ENCODE measurements around the gene DDX42.

The DDX42 gene

GRCh38 chr17:63753215-63753614, 20.8 kb upstream of the DDX42 start:
- no peaks in the 10 kb centered on the region for H3K79me2 ChIP-seq (ENCODE audit: insufficient read depth, low read depth)
- H3K36me3 ChIP-seq (ENCODE audit: insufficient read depth), result peaks cover 15% of the 10 kb centered on the region; the same call in 1 of the 2 replicates
- TF ChIP-seq CTCF (conservative IDR thresholded peaks at IDR 0.05; ENCODE audit: low read depth, low read length), result no peak
- no peaks in the 10 kb centered on the region for H3K4me1 ChIP-seq (ENCODE audit: low read depth, poor library complexity, severe bottlenecking)
- no peak overlapping the region for H3K4me2 ChIP-seq
- H3K4me3 ChIP-seq (IDR thresholded peaks at IDR 0.05; ENCODE audit: insufficient read depth, low read depth, low read length), result no peak overlapping the region
- H4K20me1 ChIP-seq (ENCODE audit: insufficient read depth), result no peaks in the 10 kb centered on the region
- no peak overlapping the region for H3K27ac ChIP-seq
- no peak overlapping the region for H3K9ac ChIP-seq
- no peak overlapping the region for H2AFZ ChIP-seq (ENCODE audit: low read depth)
- no peaks in the 10 kb centered on the region for H3K27me3 ChIP-seq (ENCODE audit: insufficient read depth, low read depth)

- no peaks in the 10 kb centered on the region for H3K27me3 ChIP-seq (ENCODE audit: insufficient read depth, low read depth)
- H2AFZ ChIP-seq (ENCODE audit: low read depth), result no peak overlapping the region
- TF ChIP-seq CTCF (conservative IDR thresholded peaks at IDR 0.05; ENCODE audit: low read depth, low read length), result no peak
- H3K36me3 ChIP-seq (ENCODE audit: insufficient read depth), result peaks cover 12% of the 10 kb centered on the region; the same call in 1 of the 2 replicates
- no peaks in the 10 kb centered on the region for H3K79me2 ChIP-seq (ENCODE audit: insufficient read depth, low read depth)
- no peaks in the 10 kb centered on the region for H3K4me1 ChIP-seq (ENCODE audit: low read depth, poor library complexity, severe bottlenecking)
- no peaks in the 10 kb centered on the region for H4K20me1 ChIP-seq (ENCODE audit: insufficient read depth)
- H3K4me3 ChIP-seq (IDR thresholded peaks at IDR 0.05; ENCODE audit: insufficient read depth, low read depth, low read length), result no peak overlapping the region
- no peak overlapping the region for H3K27ac ChIP-seq
- no peak overlapping the region for H3K4me2 ChIP-seq
- H3K9ac ChIP-seq, result no peak overlapping the region
These were observed 19.9 kb upstream of the DDX42 start for GRCh38 chr17:63754046-63754445.

- H2AFZ ChIP-seq (ENCODE audit: low read depth), result no peak overlapping the region
- no peak overlapping the region for H3K4me3 ChIP-seq (IDR thresholded peaks at IDR 0.05; ENCODE audit: insufficient read depth, low read depth, low read length)
- H3K79me2 ChIP-seq (ENCODE audit: insufficient read depth, low read depth), result no peaks in the 10 kb centered on the region
- no peak overlapping the region for H3K27ac ChIP-seq
- no peak overlapping the region for H3K4me2 ChIP-seq
- H4K20me1 ChIP-seq (ENCODE audit: insufficient read depth), result no peaks in the 10 kb centered on the region
- H3K27me3 ChIP-seq (ENCODE audit: insufficient read depth, low read depth), result no peaks in the 10 kb centered on the region
- no peaks in the 10 kb centered on the region for H3K4me1 ChIP-seq (ENCODE audit: low read depth, poor library complexity, severe bottlenecking)
- no peak overlapping the region for H3K9ac ChIP-seq
- TF ChIP-seq CTCF (conservative IDR thresholded peaks at IDR 0.05; ENCODE audit: low read depth, low read length), result no peak
- peaks cover 8% of the 10 kb centered on the region; the same call in 1 of the 2 replicates for H3K36me3 ChIP-seq (ENCODE audit: insufficient read depth)
These were observed 15.5 kb upstream of the DDX42 start for GRCh38 chr17:63758428-63758827.

- H3K36me3 ChIP-seq (ENCODE audit: insufficient read depth), result peaks cover 7% of the 10 kb centered on the region; the same call in 1 of the 2 replicates
- no peak overlapping the region for H3K4me3 ChIP-seq (IDR thresholded peaks at IDR 0.05; ENCODE audit: insufficient read depth, low read depth, low read length)
- peaks cover 3% of the 10 kb centered on the region; the same call in 1 of the 2 replicates for H3K79me2 ChIP-seq (ENCODE audit: insufficient read depth, low read depth)
- no peak overlapping the region for H2AFZ ChIP-seq (ENCODE audit: low read depth)
- no peak for TF ChIP-seq CTCF (conservative IDR thresholded peaks at IDR 0.05; ENCODE audit: low read depth, low read length)
- no peak overlapping the region for H3K4me2 ChIP-seq
- no peaks in the 10 kb centered on the region for H4K20me1 ChIP-seq (ENCODE audit: insufficient read depth)
- H3K27me3 ChIP-seq (ENCODE audit: insufficient read depth, low read depth), result no peaks in the 10 kb centered on the region
- H3K9ac ChIP-seq, result no peak overlapping the region
- no peaks in the 10 kb centered on the region for H3K4me1 ChIP-seq (ENCODE audit: low read depth, poor library complexity, severe bottlenecking)
- H3K27ac ChIP-seq, result no peak overlapping the region
These were observed 13.0 kb upstream of the DDX42 start for GRCh38 chr17:63760771-63761539.
